Medulla oblongata (tissue), 1 donor: ENCODE measurements around the gene GATA5.

Source experiments
- DNase-seq: peaks from one replicate; pipeline ENCODE4 v3.0.0-alpha.2; 2015; ENCODE audit errors: extremely low spot score

Gene GATA5

DNA sequence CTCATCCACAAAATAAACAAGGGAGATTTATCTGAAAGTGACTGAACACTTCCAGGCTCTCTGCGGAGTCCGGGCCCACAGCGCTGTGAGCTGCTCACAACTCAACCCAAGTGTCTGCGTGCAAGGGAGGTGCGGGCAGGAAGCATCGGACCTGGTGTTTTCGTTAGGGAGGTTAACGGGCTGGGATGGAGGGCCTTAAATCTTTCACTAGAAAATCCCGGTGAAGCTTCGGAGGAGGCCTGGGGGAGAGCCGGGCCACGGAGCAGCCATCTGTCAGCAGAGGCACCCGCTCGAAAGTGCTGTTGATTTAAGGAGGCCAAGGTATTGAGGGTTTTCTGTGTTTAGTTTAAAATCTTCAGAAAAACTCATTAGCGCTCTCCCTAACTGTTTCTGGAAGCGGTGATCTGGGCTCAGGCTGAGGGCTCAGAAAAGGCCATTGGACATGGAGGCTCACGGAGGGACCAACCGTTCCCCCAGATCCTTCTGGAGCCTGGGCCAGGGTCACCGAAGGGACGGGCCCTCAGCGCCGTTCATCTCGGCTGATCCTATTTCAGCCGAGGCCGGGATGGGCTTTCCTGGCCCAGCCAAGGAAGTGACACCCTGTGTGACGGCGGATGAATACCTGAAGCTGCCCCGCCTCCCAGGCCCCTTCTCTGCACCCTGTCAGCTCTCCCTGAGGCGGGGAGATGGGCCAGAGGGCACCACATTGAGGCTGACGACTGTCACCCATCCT is 20.7 kb downstream of the GATA5 start:
- no peak for DNase-seq

DNA sequence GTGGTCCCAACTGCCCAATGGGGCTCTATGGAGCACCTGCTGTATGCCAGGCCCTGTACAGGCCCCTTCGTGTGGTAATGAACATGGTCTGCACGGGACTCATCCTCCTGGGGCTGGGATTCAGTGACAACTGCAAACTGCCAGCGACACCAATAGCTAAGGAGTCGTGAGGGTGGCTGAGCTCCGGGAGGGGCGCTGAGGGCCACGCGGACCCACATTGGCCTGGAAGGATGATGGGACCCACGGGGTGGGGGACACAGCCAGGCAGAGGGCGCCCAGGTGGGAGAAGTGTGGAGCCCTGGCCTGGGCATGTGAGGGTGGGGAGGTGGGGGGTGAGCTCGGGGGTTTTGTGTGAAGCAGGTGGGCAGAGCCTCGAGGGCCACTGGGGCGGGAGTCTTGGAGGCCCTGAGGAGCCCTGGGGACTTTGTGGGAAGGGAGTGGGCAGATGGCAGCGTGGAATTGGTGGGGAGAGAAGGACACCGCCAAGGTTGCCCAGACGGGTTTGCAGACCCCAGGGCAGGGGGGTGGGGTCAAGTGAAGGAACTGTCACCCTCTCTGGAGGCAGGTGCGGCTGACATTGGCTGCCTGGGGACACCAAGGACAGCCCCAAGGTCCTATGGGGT is 22.5 kb downstream of the GATA5 start:
- no peak for DNase-seq

- DNase-seq: no peak
Measured at GRCh38 chr20:62452475-62453095, 23.2 kb downstream of the GATA5 start.

- no peak for DNase-seq
Measured at GRCh38 chr20:62451970-62452369, 23.8 kb downstream of the GATA5 start.

DNA sequence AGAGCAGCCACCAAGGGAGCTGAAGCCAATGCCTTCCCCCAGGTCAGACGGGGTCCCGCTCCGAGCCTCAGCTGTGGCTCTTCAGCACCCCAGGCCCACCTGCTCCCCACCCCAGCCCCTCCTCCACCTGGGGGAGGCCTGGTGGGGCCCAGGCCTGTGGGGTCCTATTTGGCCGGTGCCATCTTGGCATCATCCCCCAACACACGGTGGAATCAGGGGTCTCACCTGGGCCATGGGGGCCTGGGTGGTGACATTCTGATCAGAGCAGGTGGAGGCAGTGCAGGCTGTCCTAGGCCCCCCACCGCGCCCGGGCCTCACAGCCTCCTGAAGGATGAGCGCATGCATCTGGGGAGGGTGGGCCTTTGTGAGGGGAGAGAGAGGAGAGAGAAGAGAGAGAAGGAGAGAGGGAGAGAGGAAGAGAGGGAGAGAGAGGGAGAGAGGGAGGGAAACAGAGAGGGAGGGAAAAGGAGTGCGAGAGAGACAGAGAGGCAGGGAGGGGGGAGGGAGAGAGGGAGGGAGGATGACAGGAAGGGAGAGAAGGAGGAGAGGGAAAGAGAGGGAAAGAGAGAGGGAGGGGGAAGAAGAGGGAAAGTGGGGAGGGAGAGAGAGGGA is 24.5 kb downstream of the GATA5 start:
- DNase-seq: no peak

DNA sequence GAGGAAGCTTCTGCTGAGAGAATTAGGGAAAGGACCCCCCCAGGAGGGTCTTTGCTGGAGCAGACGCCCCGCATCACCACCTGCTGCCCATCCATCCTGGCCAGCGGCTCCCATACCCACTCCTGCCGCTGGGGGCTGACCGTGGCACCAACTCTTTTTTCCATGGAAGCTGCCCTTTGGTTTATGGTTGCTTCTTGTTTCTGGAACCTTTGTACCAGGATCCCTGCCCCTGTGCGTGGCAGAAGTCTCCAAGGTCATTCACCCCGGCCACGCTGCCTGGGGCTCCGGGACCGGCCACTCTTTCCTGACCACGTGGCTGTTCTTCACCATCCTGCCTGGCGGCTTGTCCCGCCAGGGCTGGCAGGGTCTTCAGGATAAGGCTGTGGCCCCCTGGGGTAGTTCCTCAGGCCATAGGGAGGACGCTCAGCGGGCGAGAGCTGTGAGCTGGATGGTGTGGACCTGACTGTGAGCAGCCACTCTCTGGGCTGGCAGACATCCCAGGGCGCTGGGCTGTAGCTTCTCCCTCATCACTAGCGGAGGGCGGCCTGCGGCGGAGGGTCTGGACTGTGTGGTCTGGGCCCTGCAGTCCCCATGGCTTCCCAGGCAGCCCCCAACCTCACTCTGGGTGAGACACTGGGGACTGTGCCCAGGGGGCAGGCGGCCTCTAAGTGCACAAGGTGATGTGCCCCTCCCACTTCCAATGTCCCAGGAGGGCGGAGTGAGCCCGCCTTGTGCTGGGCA is 25.7 kb downstream of the GATA5 start:
- no peak for DNase-seq

DNA sequence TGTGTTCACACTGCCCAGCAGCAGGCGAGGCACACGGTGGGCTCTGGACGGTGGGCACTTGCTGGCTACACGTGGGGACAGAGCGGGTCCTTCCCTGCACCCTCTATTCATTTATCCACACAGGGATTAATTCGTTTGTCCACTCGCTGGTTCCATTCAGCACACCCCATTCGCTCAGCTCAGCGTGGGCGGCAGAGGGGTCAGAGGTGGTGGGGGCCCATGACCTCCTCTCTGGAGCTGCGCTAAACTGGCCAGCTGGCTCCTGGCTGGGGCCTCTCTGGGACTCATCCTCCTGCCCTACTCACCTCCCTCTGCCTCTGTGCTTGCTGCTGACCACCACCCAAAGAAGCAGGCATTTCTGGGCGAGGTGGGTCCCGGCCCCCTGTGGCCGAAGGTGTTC is 27.0 kb downstream of the GATA5 start:
- DNase-seq: no peak

GRCh38 chr20:62448038-62448437 is 27.8 kb downstream of the GATA5 start:
- DNase-seq: no peak

- no peak for DNase-seq
Measured at GRCh38 chr20:62446888-62447869, 28.6 kb downstream of the GATA5 start.

GRCh38 chr20:62446481-62446880 is 29.3 kb downstream of the GATA5 start:
- DNase-seq: no peak

DNA sequence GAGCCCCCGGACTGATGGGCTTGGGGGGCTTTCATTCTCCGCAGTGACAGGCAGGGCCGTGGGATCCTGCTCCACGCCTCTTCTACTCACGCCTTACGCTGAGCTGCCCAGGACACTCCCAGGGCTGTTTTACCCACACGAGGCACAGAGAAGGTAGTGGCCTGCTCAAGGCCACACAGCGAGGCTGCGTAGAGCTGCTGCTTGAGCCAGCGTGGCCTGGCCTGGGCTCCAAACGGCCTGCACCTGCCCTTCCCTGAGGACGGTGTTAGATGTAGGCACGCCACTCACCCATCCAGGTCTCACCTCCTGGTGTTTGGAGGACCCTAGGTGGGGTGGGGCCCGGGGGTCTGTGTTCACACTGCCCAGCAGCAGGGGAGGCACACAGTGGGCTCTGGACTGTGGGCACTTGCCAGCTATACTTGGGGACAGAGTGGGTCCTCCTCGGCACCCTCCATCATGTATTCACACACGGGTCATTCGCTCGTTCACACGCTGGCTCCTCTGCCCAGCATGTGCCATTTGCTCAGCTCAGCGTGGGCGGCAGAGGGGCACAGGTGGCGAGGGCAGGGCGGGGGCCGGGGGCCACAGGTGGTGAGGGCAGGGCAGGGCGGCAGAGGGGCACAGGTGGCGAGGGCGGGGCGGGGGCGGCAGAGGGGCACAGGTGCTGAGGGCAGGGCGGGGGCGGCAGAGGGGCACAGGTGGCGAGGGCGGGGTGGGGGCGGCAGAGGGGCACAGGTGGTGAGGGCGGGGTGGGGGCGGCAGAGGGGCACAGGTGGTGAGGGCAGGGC is 30.0 kb downstream of the GATA5 start:
- no peak for DNase-seq

DNA sequence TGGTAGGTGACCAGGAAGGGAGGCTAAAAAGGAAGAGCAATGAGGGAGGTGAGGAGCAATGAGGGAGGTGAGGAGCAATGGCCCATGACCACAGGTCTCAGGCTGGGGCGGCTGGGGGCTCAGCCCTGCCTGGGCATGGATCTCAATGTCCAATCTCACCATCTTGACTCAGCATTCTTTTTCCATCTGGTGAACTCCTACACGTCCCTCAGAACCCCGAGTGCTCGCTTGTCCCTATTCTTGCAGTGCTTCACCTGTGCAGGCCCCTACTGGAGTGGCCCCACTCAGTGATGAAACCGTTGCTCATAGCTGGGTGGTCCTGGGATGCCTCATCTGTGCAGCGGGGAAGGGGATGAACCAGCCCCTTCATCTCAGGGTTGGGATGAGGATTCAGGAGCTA is 31.5 kb downstream of the GATA5 start:
- DNase-seq: no peak

GRCh38 chr20:62441987-62442539 is 33.7 kb downstream of the GATA5 start:
- DNase-seq: no peak

GRCh38 chr20:62439218-62439617 is 36.6 kb downstream of the GATA5 start:
- DNase-seq: no peak

- DNase-seq: no peak
Measured at GRCh38 chr20:62437927-62438326, 37.9 kb downstream of the GATA5 start.

DNA sequence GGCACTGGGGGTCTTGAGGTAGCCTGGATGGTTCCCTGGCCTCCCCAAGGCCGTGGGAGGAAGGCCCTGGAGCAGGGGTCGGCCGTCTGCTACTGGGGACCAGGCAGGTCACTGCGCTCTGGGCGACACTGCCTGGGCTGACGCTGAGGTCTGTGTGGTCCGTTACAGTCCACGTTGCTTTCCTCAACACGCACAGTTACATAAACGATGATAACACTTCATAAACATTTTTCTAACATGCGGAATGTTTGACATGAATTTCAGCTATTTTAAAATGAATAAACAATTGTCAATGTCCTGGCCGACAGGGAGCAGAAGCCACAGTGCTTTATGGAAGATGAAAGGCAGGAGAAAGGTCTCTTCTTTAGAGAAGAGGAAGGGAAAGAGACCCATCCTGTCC is 38.3 kb downstream of the GATA5 start:
- DNase-seq: no peak

GRCh38 chr20:62436692-62437091 is 39.1 kb downstream of the GATA5 start:
- no peak for DNase-seq

DNA sequence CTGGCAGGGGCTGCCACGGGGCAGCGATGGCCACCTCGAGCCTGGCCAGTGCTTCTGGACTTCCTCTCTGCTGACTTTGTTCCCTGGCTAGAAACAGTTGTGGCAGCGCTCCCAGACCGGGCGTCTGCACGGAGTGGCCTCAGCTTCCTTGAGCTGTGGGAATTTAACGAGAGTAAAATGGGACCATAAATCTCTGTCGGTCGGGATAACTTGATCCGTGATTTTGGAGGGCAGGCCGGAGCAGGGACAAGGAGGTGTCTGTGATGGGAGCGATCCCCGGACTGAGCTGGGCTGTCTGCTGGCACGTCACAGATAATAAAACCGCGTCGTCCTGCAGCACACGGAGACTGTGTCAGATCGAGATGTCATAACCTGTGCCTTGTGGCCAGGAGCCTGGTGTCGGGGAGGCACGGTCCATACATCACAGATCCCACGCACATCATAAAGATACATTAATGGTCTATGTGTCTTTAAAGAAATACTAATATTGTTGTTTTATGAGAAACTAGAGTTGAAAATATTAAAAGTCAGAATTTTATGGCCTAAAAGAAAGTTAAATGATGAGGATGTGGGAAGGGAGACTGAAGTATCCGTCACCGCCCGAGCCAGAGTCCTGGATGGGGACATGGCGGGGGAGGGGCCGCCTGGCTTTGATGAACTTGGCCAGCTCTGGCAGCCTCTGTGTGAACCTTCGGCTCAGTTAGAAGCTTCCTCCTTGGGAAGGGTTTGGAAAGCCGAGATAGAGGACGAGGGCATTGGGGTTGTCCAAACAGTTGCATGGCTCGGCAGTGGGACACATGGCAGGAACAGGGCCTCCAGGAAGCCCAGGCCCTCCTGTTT is 41.9 kb downstream of the GATA5 start:
- peak; percentile 60 for DNase-seq
